ENCODE measurements around the gene CHFR. TPM values are rescaled to one million over a fixed set of nuclear protein-coding genes. Genes with fewer than 3 reads are reported as not detected.

CHFR gene
- total RNA-seq, 1 experiment from 2014 or later = 74.0 TPM

DNA sequence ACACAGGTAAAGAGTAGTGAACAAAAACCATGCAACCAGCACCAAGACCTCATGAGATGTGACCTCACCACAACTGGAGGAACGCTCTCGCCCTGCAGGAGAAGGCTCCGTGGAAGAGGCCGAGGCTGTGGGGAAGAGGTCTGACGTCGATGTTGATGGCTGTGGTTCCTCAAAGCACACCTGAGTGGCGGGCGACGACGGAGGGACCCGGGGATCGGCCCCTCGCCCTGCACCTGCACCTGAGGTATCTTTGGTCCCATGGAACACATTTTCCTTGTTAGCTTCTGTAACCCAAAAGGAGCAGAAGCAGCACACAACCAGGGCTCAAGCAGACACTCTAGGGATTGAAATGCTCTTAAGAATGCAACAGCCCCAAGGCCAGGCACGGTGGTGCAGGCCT lies 17.9 kb downstream of the CHFR start:
- H3K27ac ChIP-seq (ENCODE audit: low read length) = no peak overlapping the region
- no peak for DNase-seq (ENCODE audit: low read depth, low spot score)
- CTCF ChIA-PET = no interaction called here
- TF ChIP-seq REST (IDR thresholded peaks at IDR 0.05; ENCODE audit: insufficient read depth in 1 of 2, low read depth in 2 of 2, low read length in 1 of 2) (no peak), TCF7L2 (IDR thresholded peaks at IDR 0.05; ENCODE audit: low read depth, low read length) (no peak), SIN3A (IDR thresholded peaks at IDR 0.05; ENCODE audit: borderline replicate concordance, insufficient read depth, low read depth, low read length) (no peak), POLR2AphosphoS5 (IDR thresholded peaks at IDR 0.05; ENCODE audit: low read depth, low read length) (no peak)
- TF ChIP-seq, protein P1, sequence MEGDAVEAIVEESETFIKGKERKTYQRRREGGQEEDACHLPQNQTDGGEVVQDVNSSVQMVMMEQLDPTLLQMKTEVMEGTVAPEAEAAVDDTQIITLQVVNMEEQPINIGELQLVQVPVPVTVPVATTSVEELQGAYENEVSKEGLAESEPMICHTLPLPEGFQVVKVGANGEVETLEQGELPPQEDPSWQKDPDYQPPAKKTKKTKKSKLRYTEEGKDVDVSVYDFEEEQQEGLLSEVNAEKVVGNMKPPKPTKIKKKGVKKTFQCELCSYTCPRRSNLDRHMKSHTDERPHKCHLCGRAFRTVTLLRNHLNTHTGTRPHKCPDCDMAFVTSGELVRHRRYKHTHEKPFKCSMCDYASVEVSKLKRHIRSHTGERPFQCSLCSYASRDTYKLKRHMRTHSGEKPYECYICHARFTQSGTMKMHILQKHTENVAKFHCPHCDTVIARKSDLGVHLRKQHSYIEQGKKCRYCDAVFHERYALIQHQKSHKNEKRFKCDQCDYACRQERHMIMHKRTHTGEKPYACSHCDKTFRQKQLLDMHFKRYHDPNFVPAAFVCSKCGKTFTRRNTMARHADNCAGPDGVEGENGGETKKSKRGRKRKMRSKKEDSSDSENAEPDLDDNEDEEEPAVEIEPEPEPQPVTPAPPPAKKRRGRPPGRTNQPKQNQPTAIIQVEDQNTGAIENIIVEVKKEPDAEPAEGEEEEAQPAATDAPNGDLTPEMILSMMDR (IDR thresholded peaks at IDR 0.05) = no peak
- no peaks in the 10 kb centered on the region for H3K9me3 ChIP-seq (ENCODE audit: control insufficient read depth, insufficient read depth, low read depth, low read length)
- intact Hi-C loops (cut with micrococcal nuclease; ENCODE audit: unreplicated experiment) (no loop called here), in situ Hi-C loops (cut with HindIII; ENCODE audit: low pct_unique_long_range_greater_than_20kb, low sequenced_read_pairs) (no loop called here)
- no peaks in the 10 kb centered on the region for H3K27me3 ChIP-seq (ENCODE audit: control insufficient read depth, insufficient read depth, low read length)
- ATAC-seq = no peak
- peaks cover 16% of the 10 kb centered on the region for H3K36me3 ChIP-seq (ENCODE audit: control insufficient read depth, insufficient read depth, low read length)
- no peaks in the 10 kb centered on the region for H3K4me1 ChIP-seq (ENCODE audit: control insufficient read depth, insufficient read depth, low read length)
- no peak overlapping the region for H3K4me3 ChIP-seq (ENCODE audit: low read depth in 2 of 2, low read length in 2 of 2)
- POLR2A ChIA-PET = no interaction called here
- no TSS peak for BruUV-seq (replicated peaks)

- no peak for DNase-seq (ENCODE audit: low read depth, low spot score)
- ChIA-PET POLR2A (no interaction called here), CTCF (no interaction called here)
- Histone ChIP-seq H3K27ac (ENCODE audit: low read length) (no peak overlapping the region), H3K36me3 (ENCODE audit: control insufficient read depth, insufficient read depth, low read length) (peaks cover 13% of the 10 kb centered on the region), H3K4me1 (ENCODE audit: control insufficient read depth, insufficient read depth, low read length) (no peaks in the 10 kb centered on the region), H3K9me3 (ENCODE audit: control insufficient read depth, insufficient read depth, low read depth, low read length) (no peaks in the 10 kb centered on the region), H3K4me3 (ENCODE audit: low read depth in 2 of 2, low read length in 2 of 2) (no peak overlapping the region), H3K27me3 (ENCODE audit: control insufficient read depth, insufficient read depth, low read length) (no peaks in the 10 kb centered on the region)
- in situ Hi-C loops (cut with HindIII; ENCODE audit: low pct_unique_long_range_greater_than_20kb, low sequenced_read_pairs) = no loop called here
- no peak for TF ChIP-seq SIN3A (IDR thresholded peaks at IDR 0.05; ENCODE audit: borderline replicate concordance, insufficient read depth, low read depth, low read length)
- TF ChIP-seq REST (IDR thresholded peaks at IDR 0.05; ENCODE audit: insufficient read depth in 1 of 2, low read depth in 2 of 2, low read length in 1 of 2) = no peak
- TF ChIP-seq, protein P1 (IDR thresholded peaks at IDR 0.05) = no peak
- no peak for TF ChIP-seq POLR2AphosphoS5 (IDR thresholded peaks at IDR 0.05; ENCODE audit: low read depth, low read length)
- no peak for TF ChIP-seq TCF7L2 (IDR thresholded peaks at IDR 0.05; ENCODE audit: low read depth, low read length)
- BruUV-seq (replicated peaks) = no TSS peak
- no peak for ATAC-seq
- intact Hi-C loops (cut with micrococcal nuclease; ENCODE audit: unreplicated experiment) = no loop called here
These were observed 21.1 kb downstream of the CHFR start for GRCh38 chr12:132866251-132866828.

Data from Panc1 (cell line).